ENCODE measurements around the gene STPG1.

- TF ChIP-seq EP300 (IDR thresholded peaks at IDR 0.05) (no peak), POLR2A (IDR thresholded peaks at IDR 0.05; ENCODE audit: low read length) (no peak), POLR2AphosphoS2 (conservative IDR thresholded peaks at IDR 0.05; ENCODE audit: low read length) (no peak), REST (IDR thresholded peaks at IDR 0.05) (no peak), CTCF (IDR thresholded peaks at IDR 0.05) (no peak), MAX (IDR thresholded peaks at IDR 0.05) (no peak), USF2 (IDR thresholded peaks at IDR 0.05) (no peak), HOXB5 (CRISPR knock-in tag; IDR thresholded peaks at IDR 0.05) (no peak), JUNB (IDR thresholded peaks at IDR 0.05) (no peak), MAFK (IDR thresholded peaks at IDR 0.05; ENCODE audit: partially characterized antibody) (no peak), SMC3 (IDR thresholded peaks at IDR 0.05) (no peak), NFE2L2 (conservative IDR thresholded peaks at IDR 0.05; ENCODE audit: low read length) (no peak), ZFP36 (IDR thresholded peaks at IDR 0.05; ENCODE audit: borderline replicate concordance, partially characterized antibody) (no peak), ZSCAN20 (CRISPR knock-in tag; IDR thresholded peaks at IDR 0.05) (no peak)
Observed at GRCh38 chr1:24387636-24388175, 25.9 kb downstream of the STPG1 start.

Data from A549 (cell line).